Endodermal cell (in vitro differentiated cells): ENCODE measurements around the gene SLC9C2. TPM values are rescaled to one million over a fixed set of nuclear protein-coding genes. Genes with fewer than 3 reads are reported as not detected.
A peak's percentile ranks its signal among the peaks of the same experiment; 100 is the strongest.
"Not testable (repeated sequence)": the region's sequence is repeated elsewhere in the genome, so short reads cannot be mapped to it uniquely, and the experiment has no call there.

Experiments used
- DNase-seq: peaks from one replicate; pipeline ENCODE4 v3.0.0-alpha.2; 2017
- H3K27ac ChIP-seq: 2 replicates; pipeline ENCODE4 v1.5.1; 2013; ENCODE audit warnings: mild to moderate bottlenecking, low read depth, low read length, moderate library complexity
- H3K27me3 ChIP-seq: 2 replicates; pipeline ENCODE4 v1.6.1; 2013; ENCODE audit warnings: mild to moderate bottlenecking, low read length, moderate library complexity; ENCODE audit not compliant: insufficient read depth, control insufficient read depth, poor library complexity, severe bottlenecking
- H3K36me3 ChIP-seq: 2 replicates; pipeline ENCODE4 v1.7.0; 2013; ENCODE audit warnings: mild to moderate bottlenecking, low read length, moderate library complexity; ENCODE audit not compliant: control insufficient read depth, insufficient read depth
- H3K4me1 ChIP-seq: one replicate; pipeline ENCODE4 v1.7.0; 2013; ENCODE audit warnings: low read length; ENCODE audit not compliant: control insufficient read depth, insufficient read depth
- H3K4me3 ChIP-seq: 2 replicates; pipeline ENCODE4 v1.5.1; 2013; ENCODE audit warnings: mild to moderate bottlenecking, low read length, moderate library complexity
- H3K9ac ChIP-seq: 2 replicates; pipeline ENCODE4 v1.6.1; 2013; ENCODE audit warnings: mild to moderate bottlenecking, low read length, moderate library complexity; ENCODE audit not compliant: poor library complexity, severe bottlenecking; ENCODE audit errors: extremely low read depth
- H3K9me3 ChIP-seq: 2 replicates; pipeline ENCODE4 v1.6.1; 2013; ENCODE audit warnings: mild to moderate bottlenecking, low read length, moderate library complexity; ENCODE audit not compliant: control insufficient read depth
- H3K27ac Mint-ChIP-seq: 2 replicates; pipeline ENCODE4 v1.8.0; 2020; ENCODE audit warnings: mixed read lengths
- H3K27me3 Mint-ChIP-seq: 2 replicates; pipeline ENCODE4 v1.8.0; 2021; ENCODE audit warnings: mild to moderate bottlenecking, mixed read lengths; ENCODE audit not compliant: insufficient read depth
- H3K36me3 Mint-ChIP-seq: 2 replicates; pipeline ENCODE4 v1.8.0; 2020; ENCODE audit warnings: low read depth, mixed read lengths
- H3K4me1 Mint-ChIP-seq: 2 replicates; pipeline ENCODE4 v1.8.0; 2020; ENCODE audit warnings: mixed read lengths
- H3K4me3 Mint-ChIP-seq: 2 replicates; pipeline ENCODE4 v1.8.0; 2020; ENCODE audit warnings: mild to moderate bottlenecking, moderate library complexity, mixed read lengths
- H3K9me3 Mint-ChIP-seq: 2 replicates; pipeline ENCODE4 v1.8.0; 2020; ENCODE audit warnings: mild to moderate bottlenecking, mixed read lengths
- WGBS, 2 experiments: methylation state at CpG; one replicate each; pipeline versions ENCODE4 v1.1.5 to v1.1.7; 2013; ENCODE audit warnings: missing lambda C conversion rate in 2 of 2, mixed read lengths in 1 of 2; ENCODE audit not compliant: insufficient coverage in 1 of 2, insufficient read length in 1 of 2; 5-methylcytosine and 5-hydroxymethylcytosine counted together
- total RNA-seq, 2 donors: library from RNA; stranded (reverse); fragmentation: NEBNext Ultra II Directional in 1 of 2; extraction: Animal tissue kit (Norgen Biotek cat#: 25700) in 1 of 2; gene quantifications; 2 replicates in 1 of 2; 3 replicates in 1 of 2; pipeline ENCODE4 v1.2.1, GENCODE V29; 2021
- TF ChIP-seq, protein P1 (sequence below): fragments of 200-600 bp; sonication (generic); conservative IDR thresholded peaks from 2 replicates; pipeline ENCODE4 v1.5.0; 2021; ENCODE audit warnings: antibody characterized with exemption, mild to moderate bottlenecking

SLC9C2 gene
- total RNA-seq, 2 donors from 2014 or later: not detected

GRCh38 chr1:173568483-173568882, 34.4 kb downstream of the SLC9C2 start:
- H3K4me3 Mint-ChIP-seq: no peak overlapping the region
- TF ChIP-seq, protein P1, sequence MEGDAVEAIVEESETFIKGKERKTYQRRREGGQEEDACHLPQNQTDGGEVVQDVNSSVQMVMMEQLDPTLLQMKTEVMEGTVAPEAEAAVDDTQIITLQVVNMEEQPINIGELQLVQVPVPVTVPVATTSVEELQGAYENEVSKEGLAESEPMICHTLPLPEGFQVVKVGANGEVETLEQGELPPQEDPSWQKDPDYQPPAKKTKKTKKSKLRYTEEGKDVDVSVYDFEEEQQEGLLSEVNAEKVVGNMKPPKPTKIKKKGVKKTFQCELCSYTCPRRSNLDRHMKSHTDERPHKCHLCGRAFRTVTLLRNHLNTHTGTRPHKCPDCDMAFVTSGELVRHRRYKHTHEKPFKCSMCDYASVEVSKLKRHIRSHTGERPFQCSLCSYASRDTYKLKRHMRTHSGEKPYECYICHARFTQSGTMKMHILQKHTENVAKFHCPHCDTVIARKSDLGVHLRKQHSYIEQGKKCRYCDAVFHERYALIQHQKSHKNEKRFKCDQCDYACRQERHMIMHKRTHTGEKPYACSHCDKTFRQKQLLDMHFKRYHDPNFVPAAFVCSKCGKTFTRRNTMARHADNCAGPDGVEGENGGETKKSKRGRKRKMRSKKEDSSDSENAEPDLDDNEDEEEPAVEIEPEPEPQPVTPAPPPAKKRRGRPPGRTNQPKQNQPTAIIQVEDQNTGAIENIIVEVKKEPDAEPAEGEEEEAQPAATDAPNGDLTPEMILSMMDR: no peak
- peaks cover 6% of the 10 kb centered on the region for H3K9me3 ChIP-seq
- DNase-seq: no peak
- H3K27ac Mint-ChIP-seq: no peak overlapping the region
- H3K4me3 ChIP-seq: no peak overlapping the region
- H3K9me3 Mint-ChIP-seq: peaks cover 8% of the 10 kb centered on the region
- H3K27ac ChIP-seq: no peak overlapping the region
- H3K27me3 Mint-ChIP-seq: no peaks in the 10 kb centered on the region
- no peaks in the 10 kb centered on the region for H3K36me3 ChIP-seq
- H3K9ac ChIP-seq: no peak overlapping the region
- H3K4me1 ChIP-seq: no peaks in the 10 kb centered on the region
- H3K27me3 ChIP-seq: no peaks in the 10 kb centered on the region
- H3K36me3 Mint-ChIP-seq: no peaks in the 10 kb centered on the region
- 91% methylated on average over 1 of the region's 1 CpG; no CpG with 5 or more reads in 1 of the 2 experiments for WGBS, 2 experiments
- no peaks in the 10 kb centered on the region for H3K4me1 Mint-ChIP-seq

DNA sequence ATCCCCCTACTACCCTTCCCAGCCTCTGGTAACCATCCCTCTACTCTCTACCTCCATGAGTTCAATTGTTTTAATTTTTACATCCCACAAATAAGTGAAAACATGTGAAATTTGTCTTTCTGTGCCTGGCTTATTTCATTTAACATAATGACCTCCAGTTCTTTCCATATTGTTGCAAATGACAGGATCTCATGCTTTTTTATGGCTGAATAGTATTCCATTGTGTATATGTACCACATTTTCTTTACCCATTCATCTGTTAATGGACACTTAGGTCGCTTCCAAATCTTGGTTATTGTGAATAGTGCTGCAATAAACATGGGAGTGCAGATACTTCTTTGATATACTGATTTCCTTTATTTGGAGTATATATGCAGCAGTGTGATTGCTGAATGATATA, 39.0 kb downstream of the SLC9C2 start:
- not testable (repeated sequence) for H3K4me1 Mint-ChIP-seq, H3K36me3 ChIP-seq, H3K9ac ChIP-seq, H3K4me1 ChIP-seq, H3K4me3 ChIP-seq, DNase-seq, H3K27me3 Mint-ChIP-seq, H3K4me3 Mint-ChIP-seq, H3K27me3 ChIP-seq, H3K27ac Mint-ChIP-seq, H3K36me3 Mint-ChIP-seq, H3K27ac ChIP-seq, H3K9me3 ChIP-seq
- H3K9me3 Mint-ChIP-seq: peaks cover 10% of the 10 kb centered on the region
- 79% methylated on average over 1 of the region's 1 CpG; no CpG with 5 or more reads in 1 of the 2 experiments for WGBS, 2 experiments

GRCh38 chr1:173562813-173563212, 40.1 kb downstream of the SLC9C2 start:
- Histone ChIP-seq H3K27ac (no peak overlapping the region), H3K9me3 (no peaks in the 10 kb centered on the region), H3K4me1 (no peaks in the 10 kb centered on the region), H3K27me3 (no peaks in the 10 kb centered on the region), H3K36me3 (no peaks in the 10 kb centered on the region), H3K4me3 (no peak overlapping the region), H3K9ac (no peak overlapping the region)
- peak; percentile 81 for DNase-seq
- no peak overlapping the region for H3K4me3 Mint-ChIP-seq
- no peaks in the 10 kb centered on the region for H3K27me3 Mint-ChIP-seq
- WGBS, 2 experiments: 76 to 80% methylated on average over 4 to 5 of the region's 6 CpGs
- H3K9me3 Mint-ChIP-seq: peaks cover 10% of the 10 kb centered on the region
- no peak overlapping the region for H3K27ac Mint-ChIP-seq
- TF ChIP-seq, protein P1: peak; percentile 68
- no peaks in the 10 kb centered on the region for H3K4me1 Mint-ChIP-seq
- no peaks in the 10 kb centered on the region for H3K36me3 Mint-ChIP-seq

DNA sequence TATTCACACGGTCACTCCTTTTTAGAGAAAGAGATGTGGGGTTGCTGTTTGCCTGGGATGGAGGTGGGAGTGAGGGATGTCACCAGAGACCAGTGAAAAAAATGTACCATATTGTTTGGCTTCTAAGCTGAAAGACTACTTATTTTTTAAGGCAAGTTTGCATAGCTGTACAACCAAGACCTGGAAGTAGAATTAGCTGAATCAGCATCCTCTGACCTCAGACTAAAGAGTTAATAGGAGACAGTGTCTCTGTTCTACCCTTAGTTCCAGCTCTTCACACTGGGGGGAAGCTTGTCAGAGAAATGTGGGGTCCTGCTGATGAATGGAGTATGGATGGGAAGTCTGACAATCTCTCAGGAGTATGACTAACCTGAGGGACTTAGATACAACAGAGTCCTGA, 41.6 kb downstream of the SLC9C2 start:
- H3K4me1 Mint-ChIP-seq: no peaks in the 10 kb centered on the region
- H3K27me3 ChIP-seq: no peaks in the 10 kb centered on the region
- DNase-seq: no peak
- H3K27ac Mint-ChIP-seq: no peak overlapping the region
- no peaks in the 10 kb centered on the region for H3K36me3 ChIP-seq
- no peak overlapping the region for H3K4me3 ChIP-seq
- no peak overlapping the region for H3K4me3 Mint-ChIP-seq
- no peaks in the 10 kb centered on the region for H3K27me3 Mint-ChIP-seq
- no peak overlapping the region for H3K27ac ChIP-seq
- TF ChIP-seq, protein P1: no peak
- H3K9me3 ChIP-seq: no peaks in the 10 kb centered on the region
- no peaks in the 10 kb centered on the region for H3K4me1 ChIP-seq
- no peaks in the 10 kb centered on the region for H3K36me3 Mint-ChIP-seq
- H3K9me3 Mint-ChIP-seq: peaks cover 10% of the 10 kb centered on the region
- WGBS, 2 experiments: 92% methylated on average over 1 of the region's 1 CpG; no CpG with 5 or more reads in 1 of the 2 experiments
- H3K9ac ChIP-seq: no peak overlapping the region
